HG03558 (cell line): Measurements from ENCODE around the gene CIITA.
A peak's percentile ranks its signal among the peaks of the same experiment; 100 is the strongest.
"Not testable (repeated sequence)": the region's sequence is repeated elsewhere in the genome, so short reads cannot be mapped to it uniquely, and the experiment has no call there.

ENCODE experiments used
- ATAC-seq: cut with Tn5 transposase; IDR thresholded peaks from one replicate; pipeline ENCODE4 v1.9.1; 2021; ENCODE audit warnings: moderate number of reproducible peaks; ENCODE audit not compliant: unreplicated experiment; ENCODE audit errors: extremely low read depth

The CIITA gene

DNA sequence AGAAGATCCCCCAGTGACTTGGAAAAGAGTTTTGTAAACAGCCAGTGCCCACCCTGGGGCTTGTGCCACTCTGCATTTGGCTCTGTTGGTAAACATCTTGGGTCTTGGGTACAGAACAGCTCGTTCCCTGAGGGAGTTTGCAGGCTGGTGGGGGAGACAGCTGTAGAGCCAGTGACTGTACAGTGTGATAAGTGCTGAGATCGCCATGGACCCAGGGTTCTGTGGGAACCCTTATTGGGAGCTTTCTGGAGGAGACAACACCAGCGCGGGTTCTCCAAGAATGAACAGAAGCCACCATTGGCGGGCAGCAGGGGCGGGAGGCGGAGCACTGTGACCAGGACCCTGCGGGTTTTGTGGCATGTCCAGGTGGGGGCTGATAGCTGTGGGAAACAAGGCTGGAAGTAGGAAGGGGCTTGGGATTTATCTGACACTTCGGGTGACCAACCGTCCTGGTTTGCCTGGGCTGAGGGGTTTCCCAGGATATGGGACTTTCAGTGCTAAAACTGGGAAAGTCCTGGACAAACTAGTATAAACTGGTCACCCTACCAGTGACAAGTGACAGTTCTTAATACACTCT, 70.3 kb downstream of the CIITA start:
- no peak for ATAC-seq

DNA sequence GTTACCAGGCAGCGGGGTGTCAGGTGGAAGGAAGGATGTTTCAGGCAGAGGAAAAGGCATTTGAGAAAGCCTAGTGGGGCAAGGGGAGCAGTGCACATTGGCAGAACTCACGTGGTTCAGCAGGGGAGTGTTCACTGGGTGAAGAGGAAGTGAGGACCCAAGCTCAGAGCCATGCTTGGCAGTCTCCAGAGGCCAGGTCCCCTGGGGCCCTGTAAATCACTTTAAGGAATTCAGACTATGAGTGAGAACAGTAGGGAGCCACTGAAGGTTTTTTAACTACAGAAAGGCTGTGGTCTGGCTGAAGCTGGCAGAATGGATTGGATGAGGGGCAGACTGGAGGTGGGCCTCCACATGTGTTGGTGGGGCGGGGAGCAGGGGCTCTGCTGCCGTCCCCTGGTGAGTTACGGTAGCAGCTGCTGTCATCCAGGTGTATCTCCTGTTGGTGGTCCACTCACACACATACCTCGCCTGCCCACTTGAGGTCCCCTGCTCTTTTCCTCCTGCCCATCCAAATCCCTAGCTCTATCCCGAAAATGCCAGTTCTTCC, 72.5 kb downstream of the CIITA start:
- ATAC-seq = peak; percentile 58

DNA sequence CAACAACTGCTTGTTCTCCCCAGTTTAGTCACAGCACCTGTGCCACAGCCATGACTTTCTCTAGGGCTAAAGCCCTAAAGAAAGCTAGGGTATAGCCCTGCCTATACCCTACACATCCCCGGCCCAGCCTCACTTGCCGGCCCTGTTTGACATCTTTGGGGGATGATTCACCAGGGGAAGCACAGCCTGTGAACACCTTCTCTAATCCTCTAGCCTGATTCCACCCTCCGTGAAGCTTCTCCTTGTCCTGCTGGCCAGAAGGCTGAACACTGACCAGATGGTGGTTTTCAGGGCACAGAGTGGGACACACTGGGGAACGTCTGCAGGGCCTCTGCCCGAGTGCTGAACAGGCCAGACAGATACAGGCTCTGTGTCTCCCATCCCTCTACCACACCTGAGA, 73.4 kb downstream of the CIITA start:
- no peak for ATAC-seq

DNA sequence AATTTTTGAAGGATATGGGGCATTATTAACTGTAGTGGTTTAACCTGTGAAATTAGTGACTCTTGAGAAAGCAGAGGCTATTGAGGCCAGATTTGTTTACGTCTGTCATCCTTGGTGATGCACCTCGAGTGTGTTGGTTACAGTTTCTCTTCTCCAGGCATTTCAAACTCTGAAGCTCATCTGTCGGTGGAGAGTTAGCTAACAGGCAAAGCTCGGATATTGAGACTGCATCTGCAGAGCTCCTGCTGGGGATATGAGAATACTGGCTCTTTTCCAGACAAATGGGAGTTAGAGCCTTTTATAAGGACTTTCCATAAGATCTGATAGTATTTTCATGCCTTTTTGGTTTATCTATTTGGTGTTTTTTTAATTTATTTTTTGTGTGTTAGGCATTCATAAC, 74.0 kb downstream of the CIITA start:
- no peak for ATAC-seq

DNA sequence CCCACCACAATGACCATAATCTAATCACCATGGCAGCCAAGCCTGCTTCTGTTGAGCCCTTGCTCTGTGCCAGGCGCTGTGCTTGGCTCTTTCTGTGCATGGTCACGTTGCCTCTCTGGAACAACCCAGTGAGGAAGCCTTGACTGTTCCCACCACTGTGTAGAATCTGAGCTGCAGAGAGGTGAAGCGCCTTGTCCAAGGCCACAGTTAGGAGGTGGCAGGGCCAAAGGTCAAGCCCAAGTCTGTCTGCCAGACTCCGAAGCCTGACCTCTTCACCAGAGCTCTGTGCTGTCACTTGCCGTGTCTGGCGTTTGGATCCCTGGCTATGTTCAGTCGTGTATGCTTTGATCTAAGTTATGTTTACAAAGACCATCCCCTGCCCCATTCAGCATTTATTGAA, 77.9 kb downstream of the CIITA start:
- ATAC-seq = no peak

DNA sequence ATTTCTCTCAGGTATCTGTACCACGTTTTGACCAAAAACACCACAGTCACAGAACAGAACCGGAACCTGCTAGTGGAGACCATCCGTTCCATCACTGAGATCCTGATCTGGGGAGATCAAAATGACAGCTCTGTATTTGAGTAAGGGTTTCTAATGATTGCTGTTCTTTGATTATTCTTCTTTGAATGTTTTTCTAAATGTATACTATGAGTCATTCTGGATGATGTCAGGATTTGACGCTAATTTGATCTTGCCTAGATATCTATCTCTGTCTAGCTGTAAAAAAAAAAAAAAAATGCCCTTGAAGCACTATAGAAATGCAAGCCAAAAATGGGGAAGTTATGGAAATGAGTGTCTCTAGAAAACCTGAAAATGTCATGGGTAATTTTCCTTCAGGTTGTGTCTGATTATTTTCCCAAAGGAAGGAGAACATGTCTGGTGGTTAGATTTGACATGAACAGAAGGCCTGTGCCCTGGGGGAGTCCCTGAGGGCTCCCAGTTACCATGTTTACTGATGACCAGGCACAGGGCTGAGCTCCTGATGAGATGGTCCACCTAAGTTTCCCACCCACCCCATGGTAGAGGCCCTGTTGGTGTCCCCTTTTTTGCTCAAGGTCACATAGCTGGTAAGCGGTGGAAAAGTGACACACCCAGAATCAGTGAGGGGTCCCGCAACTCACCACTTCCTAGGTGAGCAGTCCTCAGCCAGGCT, 80.9 kb downstream of the CIITA start:
- ATAC-seq = no peak

DNA sequence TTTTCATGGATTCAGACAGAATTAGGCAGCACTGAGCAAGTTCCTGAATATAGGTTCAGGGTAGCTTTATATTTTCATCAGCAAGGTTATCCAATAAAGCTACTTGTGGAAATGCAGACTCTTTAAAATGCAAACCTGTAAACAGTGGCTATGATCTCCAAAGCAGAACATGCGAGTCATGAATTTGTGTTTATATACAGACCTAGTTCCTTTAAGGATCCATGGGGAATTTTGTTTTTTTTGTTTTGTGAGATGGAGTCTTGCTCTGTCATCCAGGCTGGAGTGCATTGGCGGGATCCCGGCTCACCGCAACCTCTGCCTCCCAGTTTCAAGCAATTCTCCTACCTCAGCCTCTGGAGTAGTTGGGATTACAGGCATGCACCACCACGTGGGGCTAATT, 82.2 kb downstream of the CIITA start:
- ATAC-seq = no peak

DNA sequence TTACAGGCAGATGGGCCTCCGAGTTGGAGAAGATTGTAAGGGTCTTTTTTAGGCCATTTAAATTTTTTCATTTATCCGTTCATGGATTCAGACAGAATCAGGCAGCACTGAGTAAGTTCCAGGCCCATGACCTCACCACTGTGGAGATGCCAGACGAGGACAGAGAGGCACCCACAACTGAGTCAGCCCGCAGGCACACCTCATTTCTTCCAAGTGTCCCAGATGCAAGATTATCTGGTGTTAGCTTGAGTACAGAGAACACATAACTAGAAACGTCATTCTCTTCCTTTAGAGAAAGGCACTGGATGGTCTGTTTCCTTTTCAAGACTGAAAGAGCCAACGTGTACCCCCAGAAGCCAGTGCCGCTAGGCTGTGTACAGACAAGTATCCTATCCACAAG, 84.2 kb downstream of the CIITA start:
- ATAC-seq = no peak

DNA sequence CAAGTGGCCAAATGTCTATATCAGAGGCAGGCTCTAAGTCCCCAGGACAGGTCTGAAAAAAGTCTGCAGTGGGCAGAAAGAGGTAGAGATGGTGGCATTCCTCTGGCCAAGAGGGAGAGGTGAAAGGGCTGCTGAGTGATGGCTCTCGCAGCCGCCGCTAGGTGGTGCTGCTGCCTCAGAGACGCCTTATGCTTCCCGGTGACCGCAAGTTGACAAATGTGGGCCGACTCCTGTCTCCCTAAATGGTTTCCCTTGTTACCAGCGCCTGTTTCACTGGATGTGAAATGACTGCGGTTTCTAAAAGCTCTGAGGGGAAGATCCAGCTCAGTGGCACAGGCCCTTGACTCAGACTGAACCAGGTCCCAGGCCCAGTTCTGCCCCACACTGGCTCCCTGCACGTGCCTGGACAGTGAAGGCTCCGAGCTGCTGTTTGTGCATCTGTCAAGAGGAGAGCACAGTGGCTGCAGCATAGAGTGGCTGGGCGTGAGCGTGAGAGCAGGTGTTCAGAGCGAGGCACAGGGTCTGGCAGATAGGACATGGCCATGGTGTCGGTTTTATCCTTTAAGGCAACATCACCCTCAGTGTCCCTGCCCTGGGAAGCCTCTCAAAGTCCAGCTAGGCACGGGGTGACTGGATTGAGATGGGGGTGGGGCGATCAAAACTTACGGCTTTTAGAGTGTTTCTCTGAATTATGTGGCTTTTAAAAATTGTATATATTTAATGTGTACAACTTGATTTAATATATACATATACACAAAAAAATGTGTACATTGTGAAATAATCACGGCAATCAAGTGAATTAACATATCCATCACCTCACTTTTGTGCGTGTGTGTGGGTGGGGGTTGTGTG, 87.3 kb downstream of the CIITA start:
- no peak for ATAC-seq

DNA sequence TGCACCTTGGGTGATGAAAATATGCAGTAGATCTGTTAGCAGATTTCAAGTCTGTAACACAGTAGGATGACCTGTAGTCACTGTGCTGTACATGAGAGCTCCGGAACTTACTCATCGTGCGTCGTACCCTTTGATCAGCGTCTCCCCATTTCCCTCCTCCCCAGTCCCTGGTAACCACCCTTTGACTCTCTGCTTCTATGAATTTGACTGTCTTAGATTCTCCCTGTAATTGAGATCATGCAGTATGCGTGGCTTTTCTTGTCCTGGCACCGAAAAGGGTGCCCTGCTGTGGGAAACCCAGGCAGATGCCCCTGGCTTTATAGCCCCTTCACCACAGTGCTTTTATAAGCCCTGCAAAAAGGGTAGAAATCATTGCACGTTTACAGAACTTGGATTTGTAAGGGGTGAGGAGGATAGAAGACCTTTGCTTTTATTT, 87.9 kb downstream of the CIITA start:
- ATAC-seq = no peak

DNA sequence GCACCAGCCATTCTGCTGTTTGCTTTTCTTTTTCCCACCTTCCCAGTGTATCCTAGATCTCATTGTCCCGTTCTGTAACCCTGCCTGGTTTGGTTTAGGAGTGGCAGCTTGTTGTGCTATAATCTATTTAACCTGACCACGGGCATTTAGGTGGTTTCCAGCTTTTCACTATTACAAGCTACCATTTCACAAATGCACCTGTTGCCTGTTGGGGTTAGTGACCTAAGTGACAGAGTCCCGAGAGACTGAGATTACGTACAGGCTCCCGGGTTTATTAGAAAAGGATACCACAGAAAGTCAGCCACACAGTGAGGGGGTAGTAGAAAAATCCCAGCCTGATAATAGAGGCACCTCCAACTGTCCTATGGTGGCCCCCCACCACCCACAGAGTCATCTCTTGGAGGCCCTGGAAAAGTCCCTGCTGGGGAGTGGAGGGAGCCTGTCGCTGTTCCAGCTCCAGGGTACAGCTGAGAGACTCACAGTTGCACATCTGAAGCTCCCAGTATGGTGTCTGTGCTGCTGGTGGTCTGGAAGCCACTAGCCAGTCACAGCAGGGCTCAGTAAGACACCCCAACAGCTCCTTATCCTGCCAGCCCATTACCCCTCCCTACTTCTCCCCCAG, 88.5 kb downstream of the CIITA start:
- ATAC-seq = peak; percentile 43

DNA sequence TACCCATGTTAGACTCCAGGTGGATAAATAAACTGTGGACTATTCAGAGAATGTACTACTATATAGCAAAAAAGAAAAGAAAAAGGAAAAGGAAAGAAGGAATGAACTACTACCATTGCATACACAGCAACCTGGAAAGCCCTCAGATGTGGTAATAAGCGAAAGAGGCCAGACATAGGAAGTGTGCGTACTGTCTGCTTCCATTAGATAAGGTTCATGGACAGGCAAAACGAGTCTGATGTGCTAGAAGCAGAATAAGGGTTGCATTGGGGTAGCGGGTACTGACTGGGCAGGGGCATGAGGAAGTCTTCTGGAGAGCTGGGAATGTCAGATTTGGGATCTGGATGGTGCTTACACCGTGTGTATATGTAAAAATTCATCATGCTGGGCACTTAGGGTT, 89.1 kb downstream of the CIITA start:
- no peak for ATAC-seq

DNA sequence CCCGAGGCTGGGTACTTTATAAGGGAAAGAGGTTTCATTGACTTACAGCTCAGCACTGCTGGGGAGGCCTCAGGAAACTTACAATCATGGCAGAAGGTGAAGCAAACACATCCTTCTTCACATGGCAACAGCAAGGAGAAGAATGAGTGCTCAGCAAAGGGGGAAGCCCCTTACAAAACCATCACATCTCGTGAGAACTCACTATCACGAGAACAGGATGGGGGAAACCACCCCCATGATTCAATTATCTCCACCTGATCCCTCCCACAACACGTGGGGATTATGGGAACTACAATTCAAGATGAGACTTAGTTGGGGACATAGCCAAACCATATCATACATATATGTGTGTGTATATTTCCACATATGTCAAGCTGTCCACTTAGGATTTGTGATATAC, 89.6 kb downstream of the CIITA start:
- ATAC-seq = not testable (repeated sequence)

DNA sequence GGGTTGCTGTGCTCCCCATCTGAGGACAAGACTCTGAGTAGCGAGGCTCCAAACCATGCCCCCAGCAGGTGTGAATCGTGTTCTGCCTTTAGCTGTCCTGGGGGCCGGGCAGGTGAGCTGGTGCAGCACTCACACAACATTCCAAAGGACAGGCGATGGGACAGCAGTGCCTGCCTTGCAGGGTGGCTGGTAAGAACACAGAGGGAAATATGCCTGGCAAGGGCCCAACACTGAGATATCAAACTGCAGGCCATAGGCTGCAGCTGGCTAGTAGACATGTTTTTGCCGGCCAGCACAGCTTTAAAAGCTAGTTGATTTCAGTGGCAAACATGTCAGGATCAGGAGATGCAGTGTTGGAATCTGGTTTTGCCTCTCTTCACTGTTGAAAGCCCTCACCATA, 91.0 kb downstream of the CIITA start:
- no peak for ATAC-seq

DNA sequence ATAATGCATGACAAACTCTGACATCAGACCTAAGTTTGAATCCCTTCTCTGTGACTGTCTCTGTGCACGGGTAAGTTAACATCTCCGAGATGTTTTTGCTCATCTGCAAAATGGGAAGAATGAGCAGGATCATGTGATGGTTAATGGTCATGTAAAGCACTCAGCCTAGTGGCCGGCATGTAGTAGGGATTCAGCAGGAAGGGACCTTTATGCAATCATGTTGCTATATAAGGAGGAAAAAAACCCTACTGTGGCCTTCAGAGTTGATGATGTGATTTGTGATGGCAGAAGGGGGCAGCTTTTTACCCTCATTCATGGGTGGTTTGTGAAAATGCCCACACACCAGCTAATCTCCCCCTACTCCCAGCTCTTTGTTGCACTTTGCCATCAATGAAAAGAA, 91.5 kb downstream of the CIITA start:
- ATAC-seq = no peak

DNA sequence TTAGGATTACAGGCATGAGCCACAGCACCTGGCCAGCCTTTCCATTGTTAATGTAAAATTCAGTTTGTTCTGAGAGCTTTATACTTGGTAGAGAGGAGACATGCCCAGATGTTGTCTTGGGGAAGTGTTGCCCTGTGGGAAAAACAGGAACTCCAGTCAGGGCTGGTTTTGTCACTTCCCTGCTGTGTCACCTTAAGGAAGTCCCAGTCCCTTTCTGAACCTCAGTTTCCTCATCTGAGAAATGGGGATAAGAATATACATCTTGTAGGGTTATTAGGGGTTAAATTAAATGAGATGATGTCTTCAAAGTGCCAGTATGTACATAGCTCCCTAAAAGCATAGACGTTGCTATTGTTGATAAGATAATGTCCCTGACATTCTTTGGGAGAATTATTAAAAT, 92.6 kb downstream of the CIITA start:
- no peak for ATAC-seq

DNA sequence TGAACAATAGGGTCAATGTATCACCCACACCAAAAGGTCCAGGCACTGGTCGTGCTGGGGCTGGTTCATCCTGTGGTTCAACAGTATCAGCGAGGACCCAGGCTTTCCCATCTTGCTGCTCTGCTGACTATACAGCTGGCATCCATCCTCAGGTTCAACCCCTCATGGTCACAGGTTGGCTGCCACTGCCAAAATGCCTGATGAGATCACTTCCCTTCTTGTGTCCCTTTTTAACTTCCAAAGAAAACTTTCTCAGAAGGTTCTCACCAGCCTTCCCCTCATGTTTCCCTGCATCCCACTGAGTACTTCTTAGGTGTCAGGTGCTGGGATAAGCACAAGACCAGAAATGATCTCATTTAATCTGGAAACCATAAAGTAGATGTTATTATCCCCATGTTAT, 93.1 kb downstream of the CIITA start:
- ATAC-seq = no peak

DNA sequence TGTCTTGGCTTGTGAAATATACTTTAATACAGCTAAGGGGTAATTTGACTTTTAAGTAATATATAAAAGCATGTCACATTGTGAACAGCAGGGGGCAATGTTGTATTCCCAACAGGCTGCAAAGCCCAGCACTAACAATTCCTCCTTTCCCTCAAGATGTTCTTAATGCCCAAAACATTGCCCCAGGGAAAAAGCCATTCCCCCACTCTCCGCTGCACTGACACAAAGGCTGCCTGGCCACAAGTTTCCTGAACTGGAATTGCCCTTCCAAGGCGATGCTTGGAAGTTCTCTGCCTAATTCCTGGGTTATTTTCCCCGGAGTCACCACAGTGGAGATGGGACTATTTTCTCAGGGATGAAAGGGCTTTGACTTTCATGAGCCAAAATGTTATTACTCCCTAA, 94.6 kb downstream of the CIITA start:
- ATAC-seq = no peak

DNA sequence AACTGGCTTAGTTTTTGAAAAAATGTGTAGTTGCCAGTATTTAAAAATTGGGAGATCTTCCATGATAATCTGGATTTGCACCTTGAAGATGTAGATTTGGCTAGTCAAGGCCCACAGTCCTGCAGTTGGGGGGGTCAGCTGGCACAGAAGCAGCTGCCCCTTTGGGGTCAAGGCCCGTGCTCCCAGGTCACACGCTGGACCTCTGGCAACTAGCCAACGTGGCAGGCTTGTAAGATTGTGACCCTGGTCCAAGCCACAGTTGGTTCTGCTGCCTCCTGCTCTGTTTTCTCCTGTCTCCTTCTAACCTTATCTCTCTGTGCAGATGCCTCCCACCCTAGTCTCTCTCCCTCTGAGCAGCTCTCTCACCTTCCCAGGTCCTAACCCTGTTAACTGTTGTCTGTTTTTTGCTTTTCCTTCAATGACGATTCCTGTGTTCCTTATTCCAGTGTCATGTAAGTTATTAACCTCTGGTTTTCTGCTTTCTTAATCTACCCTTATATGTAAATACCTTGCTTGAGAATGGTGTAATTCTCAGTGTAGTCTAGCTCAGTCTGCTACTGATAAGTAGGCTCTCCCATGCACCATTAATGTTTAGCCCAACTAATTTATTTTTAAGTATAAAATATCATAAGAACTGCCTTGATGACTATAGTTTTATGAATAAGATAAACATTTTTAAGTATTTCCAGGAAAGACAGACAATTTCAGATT, 95.3 kb downstream of the CIITA start:
- no peak for ATAC-seq

DNA sequence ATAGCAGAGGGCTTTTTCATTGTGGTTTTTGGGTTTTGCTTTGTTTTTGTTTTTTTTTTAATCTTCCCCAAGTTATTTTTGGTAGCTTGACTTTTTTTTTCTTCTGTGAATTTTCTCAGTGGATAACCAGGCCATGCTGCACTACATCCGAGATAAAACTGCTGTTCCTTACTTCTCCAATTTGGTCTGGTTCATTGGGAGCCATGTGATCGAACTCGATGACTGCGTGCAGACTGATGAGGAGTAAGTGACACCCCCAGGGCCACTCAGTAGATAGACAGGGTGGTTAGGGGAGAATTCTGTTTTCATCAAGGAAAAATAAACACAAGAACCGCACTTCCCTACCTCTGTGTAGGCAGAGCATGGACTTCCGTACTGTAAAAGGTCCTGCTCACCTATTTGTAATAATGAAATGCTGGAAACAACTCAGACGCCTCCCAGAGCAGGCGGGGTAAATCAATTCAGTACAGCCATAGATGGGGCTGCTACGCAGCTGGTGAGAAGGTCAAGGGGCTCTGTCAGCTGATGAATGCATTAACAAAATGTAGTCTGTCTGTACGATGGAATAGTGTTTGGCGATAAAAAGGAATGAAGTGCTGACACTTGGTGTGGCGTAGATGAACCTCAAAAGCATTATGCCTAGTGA, 95.9 kb downstream of the CIITA start:
- ATAC-seq = no peak
